Measurements from ENCODE around the gene DCAF4. TPM values are rescaled to one million over a fixed set of nuclear protein-coding genes. Genes with fewer than 3 reads are reported as not detected.

The DCAF4 gene
- total and polyA plus RNA-seq, 4 experiments from 2014 or later, result 7.2 to 26.9 (median 17.7) TPM

- H3K4me1 ChIP-seq (ENCODE audit: insufficient read depth, low read length), result no peaks in the 10 kb centered on the region
- CTCF ChIA-PET (ENCODE audit: partially characterized antibody), result no interaction called here
- no peak overlapping the region for H3K27ac ChIP-seq (ENCODE audit: low read depth, low read length)
- POLR2A ChIA-PET (ENCODE audit: partially characterized antibody), result no interaction called here
- DNase-seq, result no peak
- peaks cover 0 to 2% (median 0%) of the 10 kb centered on the region in 4 donors for H3K4me1 Mint-ChIP-seq
- no peaks in the 10 kb centered on the region for H3K27me3 ChIP-seq (ENCODE audit: insufficient read depth, low read length)
- H3K27me3 Mint-ChIP-seq, result no peaks in the 10 kb centered on the region
- H3K4me3 ChIP-seq (ENCODE audit: low read length in 2 of 2), result no peak overlapping the region
- peaks cover 42% of the 10 kb centered on the region for H3K36me3 ChIP-seq (ENCODE audit: insufficient read depth, low read length)
- H3K27ac Mint-ChIP-seq, result no peak overlapping the region
- no peaks in the 10 kb centered on the region for H3K9me3 Mint-ChIP-seq
- H3K4me3 Mint-ChIP-seq, result no peak overlapping the region
- intact Hi-C loops (cut with micrococcal nuclease), result no loop called here
- no peaks in the 10 kb centered on the region for H3K9me3 ChIP-seq (ENCODE audit: control insufficient read depth in 1 of 2, low read length in 2 of 2)
- H3K36me3 Mint-ChIP-seq, result peaks cover 43 to 64% of the 10 kb centered on the region in 2 donors
These were observed 52.6 kb downstream of the DCAF4 start for GRCh38 chr14:72978856-72979255.

GRCh38 chr14:72980863-72981262, 54.6 kb downstream of the DCAF4 start:
- H3K27me3 Mint-ChIP-seq, result no peaks in the 10 kb centered on the region
- no peak overlapping the region for H3K4me3 Mint-ChIP-seq
- peaks cover 0 to 2% (median 0%) of the 10 kb centered on the region in 4 donors for H3K4me1 Mint-ChIP-seq
- H3K4me3 ChIP-seq (ENCODE audit: low read length in 2 of 2), result no peak overlapping the region
- H3K9me3 ChIP-seq (ENCODE audit: control insufficient read depth in 1 of 2, low read length in 2 of 2), result no peaks in the 10 kb centered on the region
- intact Hi-C loops (cut with micrococcal nuclease), result no loop called here
- H3K36me3 Mint-ChIP-seq, result peaks cover 47 to 65% of the 10 kb centered on the region in 2 donors
- H3K27me3 ChIP-seq (ENCODE audit: insufficient read depth, low read length), result no peaks in the 10 kb centered on the region
- no peak overlapping the region for H3K27ac Mint-ChIP-seq
- H3K9me3 Mint-ChIP-seq, result peaks cover 0 to 3% (median 0%) of the 10 kb centered on the region in 8 donors
- no peaks in the 10 kb centered on the region for H3K4me1 ChIP-seq (ENCODE audit: insufficient read depth, low read length)
- POLR2A ChIA-PET (ENCODE audit: partially characterized antibody), result no interaction called here
- no peak for DNase-seq
- H3K36me3 ChIP-seq (ENCODE audit: insufficient read depth, low read length), result peaks cover 25% of the 10 kb centered on the region
- CTCF ChIA-PET (ENCODE audit: partially characterized antibody), result interaction anchor here (1.2 kb wide), 1 partner anchor 32 kb away, joined by 5 read pairs; no protein-coding TSS in a partner anchor
- no peak overlapping the region for H3K27ac ChIP-seq (ENCODE audit: low read depth, low read length)

GRCh38 chr14:72982146-72982708, 56.0 kb downstream of the DCAF4 start:
- ChIA-PET POLR2A (ENCODE audit: partially characterized antibody) (no interaction called here), CTCF (ENCODE audit: partially characterized antibody) (no interaction called here)
- intact Hi-C loops (cut with micrococcal nuclease), result no loop called here
- H3K27ac Mint-ChIP-seq, result no peak overlapping the region
- no peak overlapping the region for H3K27ac ChIP-seq (ENCODE audit: low read depth, low read length)
- H3K9me3 ChIP-seq (ENCODE audit: control insufficient read depth in 1 of 2, low read length in 2 of 2), result no peaks in the 10 kb centered on the region
- DNase-seq, result no peak
- no peaks in the 10 kb centered on the region for H3K27me3 Mint-ChIP-seq
- no peaks in the 10 kb centered on the region for H3K4me1 ChIP-seq (ENCODE audit: insufficient read depth, low read length)
- no peak overlapping the region for H3K4me3 ChIP-seq (ENCODE audit: low read length in 2 of 2)
- peaks cover 0 to 2% (median 0%) of the 10 kb centered on the region in 4 donors for H3K4me1 Mint-ChIP-seq
- H3K4me3 Mint-ChIP-seq, result no peak overlapping the region
- peaks cover 51 to 72% of the 10 kb centered on the region in 2 donors for H3K36me3 Mint-ChIP-seq
- H3K36me3 ChIP-seq (ENCODE audit: insufficient read depth, low read length), result peaks cover 22% of the 10 kb centered on the region
- H3K9me3 Mint-ChIP-seq, result peaks cover 0 to 3% (median 0%) of the 10 kb centered on the region in 8 donors
- H3K27me3 ChIP-seq (ENCODE audit: insufficient read depth, low read length), result no peaks in the 10 kb centered on the region

GRCh38 chr14:72986214-72986613, 60.0 kb downstream of the DCAF4 start:
- peaks cover 14% of the 10 kb centered on the region for H3K36me3 ChIP-seq (ENCODE audit: insufficient read depth, low read length)
- Mint-ChIP-seq H3K27me3 (no peaks in the 10 kb centered on the region), H3K9me3 (peaks cover 0 to 3% (median 0%) of the 10 kb centered on the region in 8 donors), H3K27ac (no peak overlapping the region), H3K4me1 (peaks cover 0 to 2% (median under 1%) of the 10 kb centered on the region in 4 donors), H3K36me3 (peaks cover 46 to 61% of the 10 kb centered on the region in 2 donors), H3K4me3 (no peak overlapping the region)
- no peak overlapping the region for H3K4me3 ChIP-seq (ENCODE audit: low read length in 2 of 2)
- H3K27ac ChIP-seq (ENCODE audit: low read depth, low read length), result no peak overlapping the region
- intact Hi-C loops (cut with micrococcal nuclease), result no loop called here
- no peaks in the 10 kb centered on the region for H3K27me3 ChIP-seq (ENCODE audit: insufficient read depth, low read length)
- H3K4me1 ChIP-seq (ENCODE audit: insufficient read depth, low read length), result no peaks in the 10 kb centered on the region
- no peak for DNase-seq
- ChIA-PET POLR2A (ENCODE audit: partially characterized antibody) (interaction anchor here (0.6 kb wide), 1 partner anchor 72 kb away, joined by 3 read pairs; no protein-coding TSS in a partner anchor), CTCF (ENCODE audit: partially characterized antibody) (no interaction called here)
- no peaks in the 10 kb centered on the region for H3K9me3 ChIP-seq (ENCODE audit: control insufficient read depth in 1 of 2, low read length in 2 of 2)

GRCh38 chr14:72986857-72987256, 60.6 kb downstream of the DCAF4 start:
- Histone ChIP-seq H3K27me3 (ENCODE audit: insufficient read depth, low read length) (no peaks in the 10 kb centered on the region), H3K9me3 (ENCODE audit: control insufficient read depth in 1 of 2, low read length in 2 of 2) (no peaks in the 10 kb centered on the region), H3K4me3 (ENCODE audit: low read length in 2 of 2) (no peak overlapping the region), H3K36me3 (ENCODE audit: insufficient read depth, low read length) (peaks cover 14% of the 10 kb centered on the region), H3K4me1 (ENCODE audit: insufficient read depth, low read length) (no peaks in the 10 kb centered on the region), H3K27ac (ENCODE audit: low read depth, low read length) (no peak overlapping the region)
- no peak for DNase-seq
- ChIA-PET CTCF (ENCODE audit: partially characterized antibody) (no interaction called here), POLR2A (ENCODE audit: partially characterized antibody) (interaction anchor here (0.6 kb wide), 1 partner anchor 72 kb away, joined by 3 read pairs; no protein-coding TSS in a partner anchor)
- H3K4me1 Mint-ChIP-seq, result peaks cover 0 to 2% (median under 1%) of the 10 kb centered on the region in 4 donors
- peaks cover 0 to 3% (median 0%) of the 10 kb centered on the region in 8 donors for H3K9me3 Mint-ChIP-seq
- intact Hi-C loops (cut with micrococcal nuclease), result no loop called here
- H3K27ac Mint-ChIP-seq, result no peak overlapping the region
- H3K4me3 Mint-ChIP-seq, result no peak overlapping the region
- H3K36me3 Mint-ChIP-seq, result peaks cover 45 to 61% of the 10 kb centered on the region in 2 donors
- no peaks in the 10 kb centered on the region for H3K27me3 Mint-ChIP-seq

- no peak for DNase-seq
- no peak overlapping the region for H3K27ac ChIP-seq (ENCODE audit: low read depth, low read length)
- no peak overlapping the region for H3K4me3 ChIP-seq (ENCODE audit: low read length in 2 of 2)
- H3K9me3 ChIP-seq (ENCODE audit: control insufficient read depth in 1 of 2, low read length in 2 of 2), result no peaks in the 10 kb centered on the region
- H3K4me1 ChIP-seq (ENCODE audit: insufficient read depth, low read length), result no peaks in the 10 kb centered on the region
- POLR2A ChIA-PET (ENCODE audit: partially characterized antibody), result no interaction called here
- Mint-ChIP-seq H3K27ac (no peak overlapping the region), H3K4me3 (no peak overlapping the region), H3K9me3 (no peaks in the 10 kb centered on the region), H3K4me1 (peaks cover 0 to 2% (median under 1%) of the 10 kb centered on the region in 4 donors), H3K27me3 (no peaks in the 10 kb centered on the region), H3K36me3 (peaks cover 33 to 58% of the 10 kb centered on the region in 2 donors)
- H3K27me3 ChIP-seq (ENCODE audit: insufficient read depth, low read length), result no peaks in the 10 kb centered on the region
- peaks cover 19% of the 10 kb centered on the region for H3K36me3 ChIP-seq (ENCODE audit: insufficient read depth, low read length)
- intact Hi-C loops (cut with micrococcal nuclease), result no loop called here
- CTCF ChIA-PET (ENCODE audit: partially characterized antibody), result interaction anchor here (1.1 kb wide), 1 partner anchor 644 kb away, joined by 3 read pairs; no protein-coding TSS in a partner anchor
These were observed 63.9 kb downstream of the DCAF4 start for GRCh38 chr14:72990171-72990570.

GRCh38 chr14:72996916-72997315, 70.7 kb downstream of the DCAF4 start:
- no peak overlapping the region for H3K4me3 Mint-ChIP-seq
- Histone ChIP-seq H3K36me3 (ENCODE audit: insufficient read depth, low read length) (peaks cover 30% of the 10 kb centered on the region), H3K9me3 (ENCODE audit: control insufficient read depth in 1 of 2, low read length in 2 of 2) (no peaks in the 10 kb centered on the region), H3K27me3 (ENCODE audit: insufficient read depth, low read length) (no peaks in the 10 kb centered on the region), H3K4me1 (ENCODE audit: insufficient read depth, low read length) (no peaks in the 10 kb centered on the region), H3K4me3 (ENCODE audit: low read length in 2 of 2) (no peak overlapping the region), H3K27ac (ENCODE audit: low read depth, low read length) (no peak overlapping the region)
- H3K27ac Mint-ChIP-seq, result no peak overlapping the region
- no peak for DNase-seq
- peaks cover 44 to 65% of the 10 kb centered on the region in 2 donors for H3K36me3 Mint-ChIP-seq
- POLR2A ChIA-PET (ENCODE audit: partially characterized antibody), result no interaction called here
- H3K9me3 Mint-ChIP-seq, result no peaks in the 10 kb centered on the region
- intact Hi-C loops (cut with micrococcal nuclease), result no loop called here
- H3K27me3 Mint-ChIP-seq, result no peaks in the 10 kb centered on the region
- H3K4me1 Mint-ChIP-seq, result peaks cover 3 to 9% (median 6%) of the 10 kb centered on the region in 4 donors
- CTCF ChIA-PET (ENCODE audit: partially characterized antibody), result no interaction called here
